Liver (tissue), 9 donors: ENCODE results near the gene MTARC2. TPM values are rescaled to one million over a fixed set of nuclear protein-coding genes. Genes with fewer than 3 reads are reported as not detected.

Experiments used
- DNase-seq: peaks from one replicate; pipeline ENCODE4 v3.0.0-alpha.2; 2017; ENCODE audit warnings: low spot score
- H3K27ac ChIP-seq, 2 donors: one replicate each; pipeline ENCODE4 v1.7.0; 2013; ENCODE audit warnings: inconsistent platforms in 2 of 2, low read length in 2 of 2, control low read depth in 1 of 2, low read depth in 1 of 2, mild to moderate bottlenecking in 1 of 2
- H3K27me3 ChIP-seq, 4 donors: one replicate each; pipeline versions ENCODE4 v1.6.1 to v1.7.0; 2013; ENCODE audit warnings: low read length in 3 of 4, inconsistent platforms in 1 of 4, mild to moderate bottlenecking in 1 of 4, moderate library complexity in 1 of 4; ENCODE audit not compliant: control insufficient read depth in 4 of 4, insufficient read depth in 4 of 4
- H3K36me3 ChIP-seq, 4 donors: one replicate each; pipeline versions ENCODE4 v1.6.1 to v1.7.0; 2013; ENCODE audit warnings: low read length in 3 of 4, mild to moderate bottlenecking in 3 of 4, low read depth in 1 of 4, moderate library complexity in 1 of 4; ENCODE audit not compliant: control insufficient read depth in 4 of 4, insufficient read depth in 3 of 4
- H3K4me1 ChIP-seq, 4 donors: one replicate each; pipeline versions ENCODE4 v1.6.1 to v1.7.0; 2013; ENCODE audit warnings: low read length in 3 of 4, mild to moderate bottlenecking in 3 of 4, moderate library complexity in 1 of 4; ENCODE audit not compliant: control insufficient read depth in 4 of 4, insufficient read depth in 4 of 4
- H3K4me3 ChIP-seq, 3 donors: one replicate each; pipeline versions ENCODE4 v1.6.1 to v1.7.0; 2013; ENCODE audit warnings: low read length in 3 of 3, control low read depth in 1 of 3, low read depth in 1 of 3, mild to moderate bottlenecking in 1 of 3
- H3K9ac ChIP-seq, 2 donors: one replicate each; pipeline ENCODE4 v1.7.0; 2013; ENCODE audit warnings: low read length in 2 of 2, mild to moderate bottlenecking in 2 of 2, moderate library complexity in 2 of 2, control low read depth in 1 of 2, low read depth in 1 of 2
- H3K9me3 ChIP-seq, 4 donors: one replicate each; pipeline versions ENCODE4 v1.6.1 to v1.7.0; 2013; ENCODE audit warnings: low read length in 3 of 4; ENCODE audit not compliant: control insufficient read depth in 4 of 4
- EGR1 ChIP-seq, 2 donors: IDR thresholded peaks; 2 replicates each; pipeline ENCODE4 v1.6.1; 2016 to 2018; ENCODE audit warnings: antibody characterized with exemption in 2 of 2, low read depth in 2 of 2
- FOXA1 ChIP-seq: IDR thresholded peaks from 2 replicates; pipeline ENCODE4 v1.6.1; 2016; ENCODE audit warnings: antibody characterized with exemption
- FOXA2 ChIP-seq: IDR thresholded peaks from 2 replicates; pipeline ENCODE4 v1.6.1; 2016; ENCODE audit warnings: antibody characterized with exemption
- GABPA ChIP-seq, 2 donors: IDR thresholded peaks in 1 of 2; conservative IDR thresholded peaks in 1 of 2; 2 replicates each; pipeline ENCODE4 v1.6.1; 2016; ENCODE audit warnings: antibody characterized with exemption in 2 of 2, mild to moderate bottlenecking in 1 of 2, moderate library complexity in 1 of 2
- HNF4A ChIP-seq, 2 donors: conservative IDR thresholded peaks; 2 replicates each; pipeline ENCODE4 v1.6.1; 2016; ENCODE audit warnings: antibody characterized with exemption in 2 of 2, mild to moderate bottlenecking in 2 of 2
- HNF4G ChIP-seq: IDR thresholded peaks from 2 replicates; pipeline ENCODE4 v1.6.1; 2016; ENCODE audit warnings: antibody characterized with exemption
- JUND ChIP-seq, 2 donors: IDR thresholded peaks; 2 replicates each; pipeline ENCODE4 v1.6.1; 2016; ENCODE audit warnings: antibody characterized with exemption in 2 of 2
- RAD21 ChIP-seq, 2 donors: IDR thresholded peaks; 2 replicates each; pipeline ENCODE4 v1.6.1; 2016; ENCODE audit warnings: antibody characterized with exemption in 2 of 2, mild to moderate bottlenecking in 2 of 2
- RXRA ChIP-seq, 2 donors: IDR thresholded peaks; 2 replicates each; pipeline ENCODE4 v1.6.1; 2017 to 2018; ENCODE audit warnings: antibody characterized with exemption in 2 of 2, mild to moderate bottlenecking in 1 of 2
- TAF1 ChIP-seq: conservative IDR thresholded peaks from 2 replicates; pipeline ENCODE4 v1.6.1; 2016; ENCODE audit warnings: antibody characterized with exemption, mild to moderate bottlenecking
- YY1 ChIP-seq: IDR thresholded peaks from 2 replicates; pipeline ENCODE4 v1.6.1; 2016; ENCODE audit warnings: antibody characterized with exemption, mild to moderate bottlenecking
- WGBS: extraction: QIAGEN DNeasy Blood & Tissue Kit; methylation state at CpG from one replicate; pipeline ENCODE4 v1.1.7; 2013; 5-methylcytosine and 5-hydroxymethylcytosine counted together
- polyA plus RNA-seq, 2 donors: library from polyadenylated mRNA; stranded (reverse) in 1 of 2; unstranded in 1 of 2; fragments of 200-250 nt in 1 of 2; fragments of >200 nt in 1 of 2; fragmentation: Nextera tagmentation in 1 of 2; extraction: Ambion mirVana in 1 of 2; gene quantifications; one replicate each; pipeline versions ENCODE4 v1.2.1 to v1.2.3, GENCODE V29; 2013 to 2015
- total RNA-seq, 2 donors: library from RNA; depleted of rRNA; stranded (reverse); fragments of >200 nt; gene quantifications; one replicate each; pipeline ENCODE4 v1.2.3, GENCODE V29; 2014
- TF ChIP-seq, protein P1 (sequence below): IDR thresholded peaks from 2 replicates; pipeline ENCODE4 v1.6.1; 2016; ENCODE audit warnings: antibody characterized with exemption, mild to moderate bottlenecking
- TF ChIP-seq, protein P2 (sequence below): IDR thresholded peaks from 2 replicates; pipeline ENCODE4 v1.6.1; 2016; ENCODE audit warnings: antibody characterized with exemption
- TF ChIP-seq, protein P3 (sequence below): fragments of 150-350 bp; IDR thresholded peaks from 2 replicates; pipeline ENCODE4 v1.5.1; 2017; ENCODE audit warnings: improper control_type of control experiment, low read depth, low read length; ENCODE audit not compliant: missing input control
- TF ChIP-seq, protein P4 (sequence below): IDR thresholded peaks from 2 replicates; pipeline ENCODE4 v1.6.1; 2016; ENCODE audit warnings: antibody characterized with exemption
- donor health status: healthy.
- donor health status: healthy.
- donor health status: healthy.
- donor health status: healthy.
- donor health status: healthy.

The MTARC2 gene
- total and polyA plus RNA-seq, 4 donors = 24.9 to 96.1 (median 71.4) TPM

DNA sequence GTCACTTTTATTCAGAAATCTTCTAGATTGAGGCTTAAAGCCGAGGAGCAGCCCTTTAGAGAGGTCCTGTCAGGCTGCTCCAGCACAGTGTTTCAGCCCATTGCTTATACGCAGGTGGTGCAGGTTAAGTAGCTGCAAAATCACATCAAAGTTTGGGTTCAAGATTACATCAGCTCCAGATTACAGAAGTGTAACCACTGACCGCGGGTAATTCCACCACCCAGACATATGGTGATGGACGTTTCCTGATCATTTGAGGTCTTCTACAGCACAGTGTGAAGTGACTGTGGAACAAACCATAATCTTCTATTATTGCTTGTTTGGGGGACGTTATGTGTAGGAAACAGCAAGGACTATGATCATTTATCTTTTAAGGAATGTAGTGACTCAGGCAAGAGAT, 46.1 kb upstream of the MTARC2 start:
- DNase-seq = no peak
- TF ChIP-seq FOXA1 (no peak), TAF1 (no peak), EGR1 (IDR thresholded peaks at IDR 0.05; ENCODE audit: low read depth in 2 of 2) (no peak), FOXA2 (no peak), RAD21 (IDR thresholded peaks at IDR 0.05) (no peak), JUND (IDR thresholded peaks at IDR 0.05) (no peak), HNF4G (no peak), YY1 (no peak), RXRA (IDR thresholded peaks at IDR 0.05) (no peak), GABPA (IDR thresholded peaks at IDR 0.05 in 1 of 2, conservative IDR thresholded peaks at IDR 0.05 in 1 of 2) (no peak), HNF4A (conservative IDR thresholded peaks at IDR 0.05) (no peak)
- TF ChIP-seq, protein P1, sequence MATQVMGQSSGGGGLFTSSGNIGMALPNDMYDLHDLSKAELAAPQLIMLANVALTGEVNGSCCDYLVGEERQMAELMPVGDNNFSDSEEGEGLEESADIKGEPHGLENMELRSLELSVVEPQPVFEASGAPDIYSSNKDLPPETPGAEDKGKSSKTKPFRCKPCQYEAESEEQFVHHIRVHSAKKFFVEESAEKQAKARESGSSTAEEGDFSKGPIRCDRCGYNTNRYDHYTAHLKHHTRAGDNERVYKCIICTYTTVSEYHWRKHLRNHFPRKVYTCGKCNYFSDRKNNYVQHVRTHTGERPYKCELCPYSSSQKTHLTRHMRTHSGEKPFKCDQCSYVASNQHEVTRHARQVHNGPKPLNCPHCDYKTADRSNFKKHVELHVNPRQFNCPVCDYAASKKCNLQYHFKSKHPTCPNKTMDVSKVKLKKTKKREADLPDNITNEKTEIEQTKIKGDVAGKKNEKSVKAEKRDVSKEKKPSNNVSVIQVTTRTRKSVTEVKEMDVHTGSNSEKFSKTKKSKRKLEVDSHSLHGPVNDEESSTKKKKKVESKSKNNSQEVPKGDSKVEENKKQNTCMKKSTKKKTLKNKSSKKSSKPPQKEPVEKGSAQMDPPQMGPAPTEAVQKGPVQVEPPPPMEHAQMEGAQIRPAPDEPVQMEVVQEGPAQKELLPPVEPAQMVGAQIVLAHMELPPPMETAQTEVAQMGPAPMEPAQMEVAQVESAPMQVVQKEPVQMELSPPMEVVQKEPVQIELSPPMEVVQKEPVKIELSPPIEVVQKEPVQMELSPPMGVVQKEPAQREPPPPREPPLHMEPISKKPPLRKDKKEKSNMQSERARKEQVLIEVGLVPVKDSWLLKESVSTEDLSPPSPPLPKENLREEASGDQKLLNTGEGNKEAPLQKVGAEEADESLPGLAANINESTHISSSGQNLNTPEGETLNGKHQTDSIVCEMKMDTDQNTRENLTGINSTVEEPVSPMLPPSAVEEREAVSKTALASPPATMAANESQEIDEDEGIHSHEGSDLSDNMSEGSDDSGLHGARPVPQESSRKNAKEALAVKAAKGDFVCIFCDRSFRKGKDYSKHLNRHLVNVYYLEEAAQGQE = no peak
- TF ChIP-seq, protein P2, sequence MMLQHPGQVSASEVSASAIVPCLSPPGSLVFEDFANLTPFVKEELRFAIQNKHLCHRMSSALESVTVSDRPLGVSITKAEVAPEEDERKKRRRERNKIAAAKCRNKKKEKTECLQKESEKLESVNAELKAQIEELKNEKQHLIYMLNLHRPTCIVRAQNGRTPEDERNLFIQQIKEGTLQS = no peak
- TF ChIP-seq, protein P3, sequence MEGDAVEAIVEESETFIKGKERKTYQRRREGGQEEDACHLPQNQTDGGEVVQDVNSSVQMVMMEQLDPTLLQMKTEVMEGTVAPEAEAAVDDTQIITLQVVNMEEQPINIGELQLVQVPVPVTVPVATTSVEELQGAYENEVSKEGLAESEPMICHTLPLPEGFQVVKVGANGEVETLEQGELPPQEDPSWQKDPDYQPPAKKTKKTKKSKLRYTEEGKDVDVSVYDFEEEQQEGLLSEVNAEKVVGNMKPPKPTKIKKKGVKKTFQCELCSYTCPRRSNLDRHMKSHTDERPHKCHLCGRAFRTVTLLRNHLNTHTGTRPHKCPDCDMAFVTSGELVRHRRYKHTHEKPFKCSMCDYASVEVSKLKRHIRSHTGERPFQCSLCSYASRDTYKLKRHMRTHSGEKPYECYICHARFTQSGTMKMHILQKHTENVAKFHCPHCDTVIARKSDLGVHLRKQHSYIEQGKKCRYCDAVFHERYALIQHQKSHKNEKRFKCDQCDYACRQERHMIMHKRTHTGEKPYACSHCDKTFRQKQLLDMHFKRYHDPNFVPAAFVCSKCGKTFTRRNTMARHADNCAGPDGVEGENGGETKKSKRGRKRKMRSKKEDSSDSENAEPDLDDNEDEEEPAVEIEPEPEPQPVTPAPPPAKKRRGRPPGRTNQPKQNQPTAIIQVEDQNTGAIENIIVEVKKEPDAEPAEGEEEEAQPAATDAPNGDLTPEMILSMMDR = no peak
- TF ChIP-seq, protein P4, sequence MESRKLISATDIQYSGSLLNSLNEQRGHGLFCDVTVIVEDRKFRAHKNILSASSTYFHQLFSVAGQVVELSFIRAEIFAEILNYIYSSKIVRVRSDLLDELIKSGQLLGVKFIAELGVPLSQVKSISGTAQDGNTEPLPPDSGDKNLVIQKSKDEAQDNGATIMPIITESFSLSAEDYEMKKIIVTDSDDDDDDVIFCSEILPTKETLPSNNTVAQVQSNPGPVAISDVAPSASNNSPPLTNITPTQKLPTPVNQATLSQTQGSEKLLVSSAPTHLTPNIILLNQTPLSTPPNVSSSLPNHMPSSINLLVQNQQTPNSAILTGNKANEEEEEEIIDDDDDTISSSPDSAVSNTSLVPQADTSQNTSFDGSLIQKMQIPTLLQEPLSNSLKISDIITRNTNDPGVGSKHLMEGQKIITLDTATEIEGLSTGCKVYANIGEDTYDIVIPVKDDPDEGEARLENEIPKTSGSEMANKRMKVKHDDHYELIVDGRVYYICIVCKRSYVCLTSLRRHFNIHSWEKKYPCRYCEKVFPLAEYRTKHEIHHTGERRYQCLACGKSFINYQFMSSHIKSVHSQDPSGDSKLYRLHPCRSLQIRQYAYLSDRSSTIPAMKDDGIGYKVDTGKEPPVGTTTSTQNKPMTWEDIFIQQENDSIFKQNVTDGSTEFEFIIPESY = no peak
- Histone ChIP-seq H3K27ac (no peak overlapping the region), H3K4me3 (no peak overlapping the region), H3K27me3 (no peaks in the 10 kb centered on the region), H3K9ac (no peak overlapping the region), H3K36me3 (peaks cover 0 to 11% (median 6%) of the 10 kb centered on the region in 4 donors), H3K4me1 (peaks cover 3 to 28% (median 23%) of the 10 kb centered on the region in 4 donors), H3K9me3 (no peaks in the 10 kb centered on the region)
- WGBS = 75% methylated on average over 6 of the region's 6 CpGs

DNA sequence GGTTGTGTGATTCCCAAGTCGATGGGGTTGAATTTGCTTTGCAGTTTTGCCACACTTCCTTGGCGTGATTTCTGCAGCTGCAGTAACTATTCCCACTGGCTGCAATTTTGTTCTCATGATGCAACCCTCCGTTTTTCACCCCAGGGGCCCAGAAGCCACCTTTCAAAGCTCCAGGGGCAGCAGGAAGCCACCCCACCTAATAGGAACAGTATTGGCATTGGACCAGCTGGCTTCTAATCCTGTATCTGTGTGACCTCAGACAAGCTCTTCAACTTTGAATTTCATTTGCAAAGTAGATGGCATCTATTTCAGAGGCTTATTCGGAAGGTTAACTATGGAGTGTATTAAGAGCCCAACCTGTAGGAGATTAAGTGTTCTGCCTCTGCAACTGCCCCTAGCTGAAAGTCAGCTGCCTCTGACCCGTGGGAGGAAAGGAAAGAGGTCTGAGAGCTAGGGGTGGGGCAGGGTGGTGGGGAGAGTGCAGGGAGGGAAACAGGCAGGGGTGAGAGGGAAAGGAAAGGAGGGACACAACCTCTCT, 45.3 kb upstream of the MTARC2 start:
- WGBS = 40% methylated on average over 5 of the region's 5 CpGs
- Histone ChIP-seq H3K4me3 (no peak overlapping the region), H3K27me3 (no peaks in the 10 kb centered on the region), H3K4me1 (peaks cover 3 to 21% (median 17%) of the 10 kb centered on the region in 4 donors), H3K27ac (no peak overlapping the region), H3K9ac (no peak overlapping the region), H3K36me3 (peaks cover 0 to 4% (median 2%) of the 10 kb centered on the region in 4 donors), H3K9me3 (no peaks in the 10 kb centered on the region)
- DNase-seq = no peak
- TF ChIP-seq TAF1 (no peak), FOXA2 (no peak), FOXA1 (no peak), RXRA (IDR thresholded peaks at IDR 0.05) (no peak), RAD21 (IDR thresholded peaks at IDR 0.05) (no peak)
- TF ChIP-seq, protein P3 = no peak
- TF ChIP-seq, protein P1 = no peak
